OCI-LY3 (cell line): ENCODE results near the gene ENTPD2.

Experiments
- H2AFZ ChIP-seq: fragments of 200-600, 300-600 bp; shearing (Covaris generic); 2 replicates; pipeline ENCODE4 v1.6.0; 2014; ENCODE audit warnings: antibody characterized with exemption, low read depth, low read length
- H3K27ac ChIP-seq: fragments of 200-600, 300-600 bp; sonication (generic); 2 replicates; pipeline ENCODE4 v1.5.1; 2014; ENCODE audit warnings: mild to moderate bottlenecking, low read length, moderate library complexity, mixed read lengths
- H3K27me3 ChIP-seq: fragments of 200-600, 300-600 bp; sonication (generic); 2 replicates; pipeline ENCODE4 v1.6.1; 2014; ENCODE audit warnings: low read depth, low read length, mixed read lengths
- H3K36me3 ChIP-seq: fragments of 200-600, 300-600 bp; sonication (generic); replicated peaks from 2 replicates; pipeline ENCODE3; 2014; ENCODE audit warnings: low read depth, low read length, mixed read lengths
- H3K4me1 ChIP-seq: fragments of 300-600, 200-600 bp; sonication (generic); 2 replicates; pipeline ENCODE4 v1.6.1; 2014; ENCODE audit warnings: low read length, mixed read lengths
- H3K4me2 ChIP-seq: fragments of 200-600, 300-600 bp; sonication (generic); 2 replicates; pipeline ENCODE4 v1.6.1; 2014; ENCODE audit warnings: low read length, mixed read lengths
- H3K4me3 ChIP-seq: fragments of 300-600, 200-600 bp; sonication (generic); 2 replicates; pipeline ENCODE4 v1.5.1; 2014; ENCODE audit warnings: antibody characterized with exemption, mild to moderate bottlenecking, low read length, moderate library complexity
- H3K79me2 ChIP-seq: fragments of 300-600, 200-600 bp; shearing (Covaris generic); 2 replicates; pipeline ENCODE4 v1.6.1; 2014; ENCODE audit warnings: mild to moderate bottlenecking, low read length, mixed read lengths
- H3K9ac ChIP-seq: fragments of 300-600, 200-600 bp; shearing (Covaris generic); 2 replicates; pipeline ENCODE4 v1.6.0; 2014; ENCODE audit warnings: mild to moderate bottlenecking, low read length, moderate library complexity
- H3K9me3 ChIP-seq: fragments of 200-600, 300-600 bp; shearing (Covaris generic); 2 replicates; pipeline ENCODE4 v1.6.1; 2014; ENCODE audit warnings: low read length, mixed read lengths; ENCODE audit not compliant: insufficient read depth
- H4K20me1 ChIP-seq: fragments of 200-600, 300-600 bp; sonication (generic); 2 replicates; pipeline ENCODE4 v1.6.1; 2016; ENCODE audit warnings: low read length, mixed read lengths; ENCODE audit not compliant: insufficient read depth
- EZH2phosphoT487 ChIP-seq: fragments of 200-600 bp; shearing (Covaris generic); IDR thresholded peaks from 2 replicates; pipeline ENCODE4 v1.6.1; 2018; ENCODE audit warnings: antibody characterized with exemption, mixed run types, low read depth
- TF ChIP-seq, protein P1 (sequence below): fragments of 200-600, 300-600 bp; sonication (generic); IDR thresholded peaks from 2 replicates; pipeline ENCODE4 v1.5.1; 2014; ENCODE audit warnings: antibody characterized with exemption, low read length, low read depth

The ENTPD2 gene

DNA sequence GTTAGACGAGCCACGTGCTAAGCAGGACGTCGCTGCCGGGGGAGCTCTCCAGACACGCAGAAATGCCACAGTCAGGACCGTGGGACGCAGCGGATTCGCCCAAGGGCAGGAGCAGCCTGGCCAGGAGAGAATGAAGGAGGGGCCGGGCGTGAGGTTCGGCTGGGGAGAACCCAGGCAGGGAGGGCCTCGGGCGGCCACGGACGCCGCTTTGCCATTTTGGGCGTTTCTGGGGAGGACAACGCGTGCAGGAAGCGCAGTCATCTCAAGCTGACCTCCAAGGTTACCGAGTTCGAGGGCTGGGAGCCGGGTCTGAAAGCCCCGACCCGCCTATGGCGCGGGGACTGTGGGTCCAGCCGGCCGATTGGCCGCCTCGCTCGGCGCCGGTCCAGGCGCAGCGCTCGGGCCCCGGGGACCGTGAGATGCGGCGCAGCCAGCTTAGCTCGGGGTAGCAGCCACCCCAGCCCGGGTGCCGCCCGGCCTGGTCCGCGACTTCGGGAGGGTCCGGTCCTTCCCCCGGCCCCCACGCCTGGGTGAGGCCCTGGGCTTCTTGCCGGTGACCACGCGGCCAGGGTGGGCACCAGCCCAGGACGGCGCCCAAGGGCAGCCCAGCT is 32.2 kb upstream of the ENTPD2 start:
- H3K36me3 ChIP-seq: peaks cover 26% of the 10 kb centered on the region
- peaks cover 11% of the 10 kb centered on the region; the same call in 1 of the 2 replicates for H4K20me1 ChIP-seq
- peak overlapping the region; percentile 80 for H3K4me3 ChIP-seq
- TF ChIP-seq, protein P1, sequence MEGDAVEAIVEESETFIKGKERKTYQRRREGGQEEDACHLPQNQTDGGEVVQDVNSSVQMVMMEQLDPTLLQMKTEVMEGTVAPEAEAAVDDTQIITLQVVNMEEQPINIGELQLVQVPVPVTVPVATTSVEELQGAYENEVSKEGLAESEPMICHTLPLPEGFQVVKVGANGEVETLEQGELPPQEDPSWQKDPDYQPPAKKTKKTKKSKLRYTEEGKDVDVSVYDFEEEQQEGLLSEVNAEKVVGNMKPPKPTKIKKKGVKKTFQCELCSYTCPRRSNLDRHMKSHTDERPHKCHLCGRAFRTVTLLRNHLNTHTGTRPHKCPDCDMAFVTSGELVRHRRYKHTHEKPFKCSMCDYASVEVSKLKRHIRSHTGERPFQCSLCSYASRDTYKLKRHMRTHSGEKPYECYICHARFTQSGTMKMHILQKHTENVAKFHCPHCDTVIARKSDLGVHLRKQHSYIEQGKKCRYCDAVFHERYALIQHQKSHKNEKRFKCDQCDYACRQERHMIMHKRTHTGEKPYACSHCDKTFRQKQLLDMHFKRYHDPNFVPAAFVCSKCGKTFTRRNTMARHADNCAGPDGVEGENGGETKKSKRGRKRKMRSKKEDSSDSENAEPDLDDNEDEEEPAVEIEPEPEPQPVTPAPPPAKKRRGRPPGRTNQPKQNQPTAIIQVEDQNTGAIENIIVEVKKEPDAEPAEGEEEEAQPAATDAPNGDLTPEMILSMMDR: no peak
- TF ChIP-seq EZH2phosphoT487: no peak
- peaks cover 45% of the 10 kb centered on the region for H3K4me1 ChIP-seq
- H3K79me2 ChIP-seq: peaks cover 14% of the 10 kb centered on the region
- no peaks in the 10 kb centered on the region for H3K27me3 ChIP-seq
- H3K9me3 ChIP-seq: no peaks in the 10 kb centered on the region
- peak overlapping the region; percentile 73 for H3K27ac ChIP-seq
- peak overlapping the region; percentile 90 for H3K4me2 ChIP-seq
- no peak overlapping the region for H2AFZ ChIP-seq
- H3K9ac ChIP-seq: peak overlapping the region; percentile 90

GRCh38 chr9:137084526-137084925 is 30.7 kb upstream of the ENTPD2 start:
- no peak overlapping the region for H2AFZ ChIP-seq
- TF ChIP-seq, protein P1: no peak
- TF ChIP-seq EZH2phosphoT487: no peak
- peaks cover 16% of the 10 kb centered on the region; the same call in 1 of the 2 replicates for H4K20me1 ChIP-seq
- H3K27ac ChIP-seq: peak overlapping the region; percentile 82
- no peaks in the 10 kb centered on the region for H3K27me3 ChIP-seq
- peaks cover 45% of the 10 kb centered on the region for H3K4me1 ChIP-seq
- peak overlapping the region; percentile 57; the same call in 1 of the 2 replicates for H3K4me2 ChIP-seq
- peaks cover 14% of the 10 kb centered on the region for H3K79me2 ChIP-seq
- H3K4me3 ChIP-seq: no peak overlapping the region
- no peak overlapping the region for H3K9ac ChIP-seq
- no peaks in the 10 kb centered on the region for H3K9me3 ChIP-seq
- peaks cover 36% of the 10 kb centered on the region for H3K36me3 ChIP-seq

DNA sequence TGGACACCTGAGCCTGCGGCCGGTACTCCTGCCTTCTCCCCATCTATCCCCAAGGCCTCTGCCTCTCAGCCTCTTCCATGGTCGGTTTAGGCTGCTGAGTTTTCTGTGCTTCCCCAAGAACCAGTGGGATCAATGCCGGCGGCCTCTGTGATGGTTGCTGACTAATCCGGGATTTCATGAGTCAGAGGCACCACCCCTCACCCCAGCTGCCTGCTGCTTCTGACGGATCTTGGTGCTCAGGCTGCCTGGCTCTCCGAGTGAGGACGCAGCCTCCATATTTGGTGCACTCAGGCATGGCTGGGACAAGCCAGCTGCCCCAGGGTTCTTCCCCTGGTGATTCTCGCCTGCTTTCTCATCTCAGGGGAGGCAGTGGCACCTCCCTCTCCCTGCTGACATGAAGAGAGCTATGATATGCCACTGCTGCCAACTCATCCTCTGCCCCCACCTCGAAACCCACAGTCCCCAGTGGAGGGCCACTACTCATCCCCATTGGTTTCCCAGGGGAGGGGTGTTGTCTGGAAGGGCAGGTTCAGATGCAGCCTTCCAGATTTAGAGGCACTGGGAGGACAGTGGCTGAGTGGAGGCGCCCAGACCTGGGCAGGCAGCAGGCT is 29.6 kb upstream of the ENTPD2 start:
- H3K27me3 ChIP-seq: no peaks in the 10 kb centered on the region
- H3K9me3 ChIP-seq: no peaks in the 10 kb centered on the region
- no peak overlapping the region for H2AFZ ChIP-seq
- peaks cover 42% of the 10 kb centered on the region for H3K4me1 ChIP-seq
- H3K79me2 ChIP-seq: peaks cover 18% of the 10 kb centered on the region
- peak overlapping the region; percentile 14; the same call in 1 of the 2 replicates for H3K4me3 ChIP-seq
- peak overlapping the region; percentile 57 for H3K4me2 ChIP-seq
- TF ChIP-seq, protein P1: no peak
- TF ChIP-seq EZH2phosphoT487: no peak
- peak overlapping the region; percentile 29; the same call in 1 of the 2 replicates for H3K9ac ChIP-seq
- peaks cover 26% of the 10 kb centered on the region for H4K20me1 ChIP-seq
- peak overlapping the region; percentile 82 for H3K27ac ChIP-seq
- peaks cover 41% of the 10 kb centered on the region for H3K36me3 ChIP-seq

DNA sequence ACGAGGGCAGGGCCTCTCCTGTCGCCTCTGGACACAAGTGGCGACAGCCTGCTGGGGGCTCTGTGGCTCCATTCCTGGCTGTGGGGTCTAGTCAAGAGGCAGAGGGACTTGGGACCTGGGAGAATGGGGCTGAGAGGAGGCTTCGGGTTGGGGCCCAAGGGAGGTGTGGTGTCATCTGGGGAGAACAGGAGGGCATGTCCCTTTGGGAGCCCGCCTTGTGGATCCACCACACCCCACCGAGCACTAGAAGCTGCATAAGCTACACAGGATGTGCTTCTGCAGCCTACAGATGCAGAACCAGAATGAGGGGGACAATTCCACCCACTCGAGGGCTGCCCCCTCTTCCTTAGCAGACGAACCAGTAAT is 29.0 kb upstream of the ENTPD2 start:
- Histone ChIP-seq H2AFZ (no peak overlapping the region), H3K9ac (no peak overlapping the region), H4K20me1 (peaks cover 30% of the 10 kb centered on the region), H3K79me2 (peaks cover 23% of the 10 kb centered on the region), H3K4me2 (peak overlapping the region; percentile 57), H3K4me3 (no peak overlapping the region), H3K9me3 (no peaks in the 10 kb centered on the region), H3K27me3 (no peaks in the 10 kb centered on the region), H3K27ac (peak overlapping the region; percentile 82), H3K4me1 (peaks cover 42% of the 10 kb centered on the region), H3K36me3 (peaks cover 44% of the 10 kb centered on the region)
- no peak for TF ChIP-seq EZH2phosphoT487
- TF ChIP-seq, protein P1: no peak
